Measurements from ENCODE around the gene NT5DC1.
A peak's percentile ranks its signal among the peaks of the same experiment; 100 is the strongest.

GRCh38 chr6:116115781-116116180 lies 15.1 kb downstream of the NT5DC1 start:
- TF ChIP-seq CTCF (IDR thresholded peaks at IDR 0.05): peak in 1 of 6 experiments; percentile 35
- no peak for TF ChIP-seq POLR2A (IDR thresholded peaks at IDR 0.05)

All from Peyer's patch (tissue), 4 donors.